Fibroblast of pulmonary artery (primary cell): ENCODE data around the gene CYP39A1.

Experiments used
- DNase-seq: peaks from one replicate; pipeline ENCODE4 v3.0.0-alpha.2; 2010; ENCODE audit warnings: low read depth
- H3K4me3 ChIP-seq: replicated peaks from 2 replicates; pipeline ENCODE4 v1.5.1; 2011; ENCODE audit warnings: low read depth, mild to moderate bottlenecking, control low read depth, low read length, moderate library complexity
- TF ChIP-seq, protein P1 (sequence below): IDR thresholded peaks from 2 replicates; pipeline ENCODE4 v1.5.1; 2011; ENCODE audit warnings: mild to moderate bottlenecking, control low read depth, low read length, inconsistent platforms; ENCODE audit errors: missing control alignments

The CYP39A1 gene

DNA sequence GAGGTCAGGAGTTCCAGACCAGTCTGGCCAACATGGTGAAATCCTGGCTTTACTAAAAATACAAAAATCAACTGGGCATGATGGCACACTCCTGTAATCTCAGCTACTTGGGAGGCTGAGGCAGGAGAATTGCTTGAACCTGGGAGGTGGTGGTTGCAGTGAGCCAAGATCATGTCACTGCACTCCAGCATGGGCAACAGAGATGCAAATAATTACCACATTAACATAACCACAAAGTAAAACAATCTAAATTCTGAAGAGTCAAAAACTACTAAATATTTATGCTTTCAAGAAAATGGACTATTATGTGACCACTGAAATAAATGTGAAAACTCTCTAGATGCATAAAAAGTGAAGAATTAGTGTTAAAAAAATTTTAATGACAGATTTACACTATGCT is 59.9 kb downstream of the CYP39A1 start:
- no peak for DNase-seq
- TF ChIP-seq, protein P1, sequence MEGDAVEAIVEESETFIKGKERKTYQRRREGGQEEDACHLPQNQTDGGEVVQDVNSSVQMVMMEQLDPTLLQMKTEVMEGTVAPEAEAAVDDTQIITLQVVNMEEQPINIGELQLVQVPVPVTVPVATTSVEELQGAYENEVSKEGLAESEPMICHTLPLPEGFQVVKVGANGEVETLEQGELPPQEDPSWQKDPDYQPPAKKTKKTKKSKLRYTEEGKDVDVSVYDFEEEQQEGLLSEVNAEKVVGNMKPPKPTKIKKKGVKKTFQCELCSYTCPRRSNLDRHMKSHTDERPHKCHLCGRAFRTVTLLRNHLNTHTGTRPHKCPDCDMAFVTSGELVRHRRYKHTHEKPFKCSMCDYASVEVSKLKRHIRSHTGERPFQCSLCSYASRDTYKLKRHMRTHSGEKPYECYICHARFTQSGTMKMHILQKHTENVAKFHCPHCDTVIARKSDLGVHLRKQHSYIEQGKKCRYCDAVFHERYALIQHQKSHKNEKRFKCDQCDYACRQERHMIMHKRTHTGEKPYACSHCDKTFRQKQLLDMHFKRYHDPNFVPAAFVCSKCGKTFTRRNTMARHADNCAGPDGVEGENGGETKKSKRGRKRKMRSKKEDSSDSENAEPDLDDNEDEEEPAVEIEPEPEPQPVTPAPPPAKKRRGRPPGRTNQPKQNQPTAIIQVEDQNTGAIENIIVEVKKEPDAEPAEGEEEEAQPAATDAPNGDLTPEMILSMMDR: no peak
- no peak overlapping the region for H3K4me3 ChIP-seq

DNA sequence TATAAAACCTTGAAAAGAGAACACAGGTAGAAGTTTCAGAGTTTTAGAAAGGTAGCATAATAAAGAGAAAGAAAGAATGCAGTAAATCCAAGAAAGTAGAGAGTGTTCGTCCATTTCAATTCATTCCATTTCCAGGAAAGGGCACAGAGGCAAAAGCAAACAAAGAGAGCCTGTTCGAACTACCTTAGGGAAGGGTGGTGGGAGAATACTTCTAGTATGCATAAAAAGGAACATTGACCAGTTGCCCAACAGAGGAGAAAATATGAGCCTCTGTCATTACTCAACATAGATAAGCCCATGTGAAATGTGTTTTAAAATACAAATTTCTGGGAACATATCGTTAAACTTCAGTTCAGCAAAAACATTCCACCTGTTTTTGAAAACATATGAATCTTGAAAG is 60.6 kb downstream of the CYP39A1 start:
- TF ChIP-seq, protein P1: no peak
- no peak overlapping the region for H3K4me3 ChIP-seq
- DNase-seq: no peak

DNA sequence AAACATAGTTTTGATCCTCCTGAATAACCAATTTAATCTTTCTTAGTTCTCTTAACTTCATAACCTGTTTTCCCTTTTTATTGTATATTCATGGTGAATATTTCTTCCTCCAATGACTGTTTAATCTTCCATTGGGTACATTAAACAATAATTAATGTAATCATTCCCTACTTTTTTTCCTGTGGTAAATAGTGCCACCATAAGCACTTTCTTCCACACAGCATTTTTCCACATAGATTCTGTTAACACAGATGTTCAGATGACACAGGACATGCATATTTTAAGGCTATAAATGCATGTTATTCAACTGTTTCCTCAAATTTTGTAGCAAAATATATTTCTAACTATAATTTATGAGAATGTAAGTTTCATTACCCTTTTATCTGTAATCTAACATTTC is 61.9 kb downstream of the CYP39A1 start:
- TF ChIP-seq, protein P1: no peak
- H3K4me3 ChIP-seq: no peak overlapping the region
- DNase-seq: no peak

DNA sequence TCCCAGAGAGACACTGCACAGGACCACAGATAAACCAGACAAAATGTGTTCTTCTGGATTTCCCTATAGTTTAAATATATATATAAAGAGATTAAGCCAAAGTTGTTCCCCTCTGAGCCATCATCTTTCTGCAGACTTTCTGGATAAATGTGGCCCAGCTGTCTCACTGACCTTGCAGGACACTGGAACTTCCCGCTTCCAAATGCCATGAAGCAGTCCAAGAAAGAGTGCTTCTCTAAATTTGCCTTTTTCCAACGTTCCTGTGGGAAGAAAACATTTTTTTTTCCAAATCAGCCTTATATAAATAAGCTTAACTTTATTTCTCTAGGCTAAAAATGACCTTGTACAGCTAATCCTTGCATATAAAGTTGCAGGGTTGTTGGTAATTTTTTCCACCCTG is 65.7 kb downstream of the CYP39A1 start:
- TF ChIP-seq, protein P1: no peak
- no peak for DNase-seq
- H3K4me3 ChIP-seq: no peak overlapping the region

DNA sequence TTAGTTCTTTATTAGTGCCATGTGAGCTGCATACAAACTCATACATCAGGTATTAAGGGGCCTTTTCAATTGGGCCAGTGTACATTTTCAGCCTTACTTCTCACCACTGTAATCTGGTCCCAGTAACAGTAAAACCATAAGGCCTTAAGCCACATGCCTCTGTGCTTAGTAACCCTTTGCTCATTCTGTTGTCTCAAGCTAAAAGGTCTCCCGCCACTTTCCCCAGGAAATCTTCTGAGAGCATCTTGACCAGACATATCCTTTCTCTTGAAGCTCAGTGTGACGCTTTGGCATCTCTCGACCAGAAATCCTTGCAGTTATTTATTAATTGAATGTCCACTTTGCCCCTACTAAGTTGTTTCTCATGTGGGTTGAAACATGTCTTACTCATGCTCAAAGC is 68.0 kb downstream of the CYP39A1 start:
- H3K4me3 ChIP-seq: no peak overlapping the region
- TF ChIP-seq, protein P1: no peak
- DNase-seq: no peak

DNA sequence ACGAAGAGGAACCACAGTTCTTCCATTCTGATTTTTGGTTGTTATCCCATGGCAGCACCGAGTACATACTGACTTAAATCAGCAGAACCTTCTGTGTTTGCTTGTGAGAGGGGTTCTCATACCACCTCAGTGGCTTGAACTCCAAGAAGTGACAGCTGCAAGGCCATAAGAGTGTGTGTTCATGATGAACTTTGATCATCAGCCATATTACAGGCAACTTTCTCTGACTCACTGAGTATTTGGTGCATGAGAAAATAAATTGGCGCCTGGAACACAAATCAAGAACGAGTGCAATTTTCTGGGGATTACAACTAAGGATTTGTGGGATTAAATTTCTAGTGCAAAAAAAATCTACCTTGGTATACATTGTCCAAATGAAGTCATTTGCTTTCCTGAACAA is 68.9 kb downstream of the CYP39A1 start:
- no peak for DNase-seq
- H3K4me3 ChIP-seq: no peak overlapping the region
- TF ChIP-seq, protein P1: no peak

DNA sequence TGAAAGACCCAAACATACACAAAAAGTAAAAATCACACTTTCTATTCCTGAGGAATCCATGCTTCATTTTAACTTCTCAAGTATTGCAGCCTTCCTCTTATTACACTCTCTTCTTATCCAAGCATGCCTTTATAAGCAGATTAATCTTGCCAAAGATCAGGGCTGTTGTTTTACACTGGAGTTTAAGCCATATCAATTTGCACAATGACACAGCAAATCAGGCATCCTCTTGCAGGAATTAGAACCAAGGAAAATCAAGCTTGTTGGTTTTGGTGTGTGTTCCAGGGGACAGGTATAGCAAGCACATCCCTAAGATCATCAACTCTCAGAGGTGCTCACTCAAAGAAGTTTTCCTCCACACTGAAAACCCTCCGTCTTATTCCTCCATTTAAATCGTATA is 69.5 kb downstream of the CYP39A1 start:
- H3K4me3 ChIP-seq: no peak overlapping the region
- TF ChIP-seq, protein P1: no peak
- no peak for DNase-seq
